ENCODE measurements around the gene TNFAIP8L2.

The TNFAIP8L2 gene

GRCh38 chr1:151147132-151147503 is 9.3 kb upstream of the TNFAIP8L2 start:
- Histone ChIP-seq H3K4me3 (ENCODE audit: low read depth, low read length) (peak overlapping the region; percentile 83), H3K27me3 (ENCODE audit: control insufficient read depth, insufficient read depth, low read length) (peaks cover 19% of the 10 kb centered on the region), H3K9me3 (ENCODE audit: control insufficient read depth, insufficient read depth, low read length) (no peaks in the 10 kb centered on the region), H3K36me3 (ENCODE audit: control insufficient read depth, insufficient read depth, low read length) (no peaks in the 10 kb centered on the region), H3K9ac (ENCODE audit: low read depth, low read length) (no peak overlapping the region), H3K4me1 (ENCODE audit: control insufficient read depth, insufficient read depth, low read length) (peaks cover 25% of the 10 kb centered on the region)

DNA sequence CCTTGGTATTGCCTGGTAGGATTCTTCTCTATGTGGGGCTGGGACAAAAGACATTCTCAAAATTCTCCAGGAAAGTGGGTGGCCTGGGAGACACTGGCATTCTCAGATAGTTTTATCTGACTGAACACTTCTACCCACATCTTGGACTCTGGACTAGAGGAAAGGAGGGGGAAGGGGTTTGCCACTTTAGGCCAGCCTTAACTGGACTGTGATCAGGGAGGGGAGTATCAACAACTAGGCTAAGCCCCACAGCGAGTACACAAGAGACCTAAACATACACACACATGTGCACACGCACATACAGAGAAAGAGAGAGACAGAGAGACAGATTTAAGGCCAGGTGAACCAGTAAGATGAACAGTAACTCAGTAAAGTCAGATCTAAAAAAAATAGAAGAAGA is 8.8 kb upstream of the TNFAIP8L2 start:
- peaks cover 25% of the 10 kb centered on the region for H3K4me1 ChIP-seq (ENCODE audit: control insufficient read depth, insufficient read depth, low read length)
- H3K27me3 ChIP-seq (ENCODE audit: control insufficient read depth, insufficient read depth, low read length), result peaks cover 19% of the 10 kb centered on the region
- no peaks in the 10 kb centered on the region for H3K9me3 ChIP-seq (ENCODE audit: control insufficient read depth, insufficient read depth, low read length)
- no peak overlapping the region for H3K4me3 ChIP-seq (ENCODE audit: low read depth, low read length)
- H3K36me3 ChIP-seq (ENCODE audit: control insufficient read depth, insufficient read depth, low read length), result no peaks in the 10 kb centered on the region
- no peak overlapping the region for H3K9ac ChIP-seq (ENCODE audit: low read depth, low read length)

DNA sequence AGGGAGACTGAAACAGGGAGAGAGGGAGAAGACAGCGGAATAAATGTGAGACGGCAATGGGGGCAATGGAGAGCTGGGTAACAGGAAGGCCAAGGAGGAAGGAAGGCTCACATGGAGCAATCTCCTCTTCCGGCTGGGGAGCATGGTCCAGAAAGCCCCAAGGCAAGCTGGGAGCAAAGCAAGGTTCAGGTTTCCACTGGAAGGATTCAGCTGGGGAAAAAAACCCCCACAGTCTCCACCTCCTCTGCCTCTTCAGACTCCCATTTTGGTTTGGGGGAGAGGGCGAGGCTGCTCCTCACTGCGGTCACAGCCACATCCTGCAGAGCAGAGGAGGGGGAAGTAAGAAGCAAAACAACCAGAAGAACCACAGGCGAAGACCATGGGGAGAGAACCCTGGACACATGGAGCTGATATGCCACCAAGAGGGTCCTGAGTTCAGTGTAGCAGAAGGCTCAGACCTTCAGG is 650 bp downstream of the TNFAIP8L2 start:
- H3K27me3 ChIP-seq (ENCODE audit: control insufficient read depth, insufficient read depth, low read length), result no peaks in the 10 kb centered on the region
- no peak overlapping the region for H3K4me3 ChIP-seq (ENCODE audit: low read depth, low read length)
- no peaks in the 10 kb centered on the region for H3K4me1 ChIP-seq (ENCODE audit: control insufficient read depth, insufficient read depth, low read length)
- H3K9ac ChIP-seq (ENCODE audit: low read depth, low read length), result no peak overlapping the region
- H3K9me3 ChIP-seq (ENCODE audit: control insufficient read depth, insufficient read depth, low read length), result no peaks in the 10 kb centered on the region
- peaks cover 13% of the 10 kb centered on the region for H3K36me3 ChIP-seq (ENCODE audit: control insufficient read depth, insufficient read depth, low read length)

- Histone ChIP-seq H3K4me1 (ENCODE audit: control insufficient read depth, insufficient read depth, low read length) (no peaks in the 10 kb centered on the region), H3K9ac (ENCODE audit: low read depth, low read length) (no peak overlapping the region), H3K4me3 (ENCODE audit: low read depth, low read length) (no peak overlapping the region)
Measured at GRCh38 chr1:151158326-151158725, 1.9 kb downstream of the TNFAIP8L2 start.

DNA sequence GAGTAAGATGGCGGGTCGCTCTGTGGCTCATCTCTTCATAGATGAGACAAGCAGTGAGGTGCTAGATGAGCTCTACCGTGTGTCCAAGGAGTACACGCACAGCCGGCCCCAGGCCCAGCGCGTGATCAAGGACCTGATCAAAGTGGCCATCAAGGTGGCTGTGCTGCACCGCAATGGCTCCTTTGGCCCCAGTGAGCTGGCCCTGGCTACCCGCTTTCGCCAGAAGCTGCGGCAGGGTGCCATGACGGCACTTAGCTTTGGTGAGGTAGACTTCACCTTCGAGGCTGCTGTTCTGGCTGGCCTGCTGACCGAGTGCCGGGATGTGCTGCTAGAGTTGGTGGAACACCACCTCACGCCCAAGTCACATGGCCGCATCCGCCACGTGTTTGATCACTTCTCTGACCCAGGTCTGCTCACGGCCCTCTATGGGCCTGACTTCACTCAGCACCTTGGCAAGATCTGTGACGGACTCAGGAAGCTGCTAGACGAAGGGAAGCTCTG is 2.4 kb downstream of the TNFAIP8L2 start:
- Histone ChIP-seq H3K9ac (ENCODE audit: low read depth, low read length) (no peak overlapping the region), H3K9me3 (ENCODE audit: control insufficient read depth, insufficient read depth, low read length) (no peaks in the 10 kb centered on the region), H3K27me3 (ENCODE audit: control insufficient read depth, insufficient read depth, low read length) (no peaks in the 10 kb centered on the region), H3K36me3 (ENCODE audit: control insufficient read depth, insufficient read depth, low read length) (peaks cover 13% of the 10 kb centered on the region), H3K4me1 (ENCODE audit: control insufficient read depth, insufficient read depth, low read length) (no peaks in the 10 kb centered on the region), H3K4me3 (ENCODE audit: low read depth, low read length) (no peak overlapping the region)

More at GRCh38 chr1:151158326-151158725, 1.9 kb downstream of the TNFAIP8L2 start:
- peaks cover 13% of the 10 kb centered on the region for H3K36me3 ChIP-seq (ENCODE audit: control insufficient read depth, insufficient read depth, low read length)
- H3K9me3 ChIP-seq (ENCODE audit: control insufficient read depth, insufficient read depth, low read length), result no peaks in the 10 kb centered on the region
- H3K27me3 ChIP-seq (ENCODE audit: control insufficient read depth, insufficient read depth, low read length), result no peaks in the 10 kb centered on the region

DNA sequence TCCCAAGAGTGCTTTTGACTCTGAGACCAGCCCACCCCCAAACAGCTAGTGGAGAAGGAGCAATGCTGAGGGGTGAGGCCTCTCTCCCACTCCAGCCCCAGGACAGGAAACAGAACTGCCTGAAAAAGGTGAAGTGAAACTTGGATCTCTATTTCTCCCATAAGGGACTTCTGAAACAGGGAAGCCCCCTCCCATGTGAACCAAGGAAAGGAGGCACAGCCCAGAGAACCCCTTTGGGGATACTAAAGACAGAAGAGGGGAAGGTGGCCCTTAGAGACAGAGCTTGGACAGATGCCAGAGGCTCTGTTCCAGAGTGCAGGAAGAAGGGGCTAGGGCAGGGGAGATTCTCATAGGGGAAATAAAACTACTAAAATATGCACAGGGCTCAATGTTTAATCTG is 2.9 kb downstream of the TNFAIP8L2 start:
- peaks cover 13% of the 10 kb centered on the region for H3K36me3 ChIP-seq (ENCODE audit: control insufficient read depth, insufficient read depth, low read length)
- peaks cover 1% of the 10 kb centered on the region for H3K4me1 ChIP-seq (ENCODE audit: control insufficient read depth, insufficient read depth, low read length)
- no peaks in the 10 kb centered on the region for H3K9me3 ChIP-seq (ENCODE audit: control insufficient read depth, insufficient read depth, low read length)
- no peak overlapping the region for H3K9ac ChIP-seq (ENCODE audit: low read depth, low read length)
- no peak overlapping the region for H3K4me3 ChIP-seq (ENCODE audit: low read depth, low read length)
- no peaks in the 10 kb centered on the region for H3K27me3 ChIP-seq (ENCODE audit: control insufficient read depth, insufficient read depth, low read length)

DNA sequence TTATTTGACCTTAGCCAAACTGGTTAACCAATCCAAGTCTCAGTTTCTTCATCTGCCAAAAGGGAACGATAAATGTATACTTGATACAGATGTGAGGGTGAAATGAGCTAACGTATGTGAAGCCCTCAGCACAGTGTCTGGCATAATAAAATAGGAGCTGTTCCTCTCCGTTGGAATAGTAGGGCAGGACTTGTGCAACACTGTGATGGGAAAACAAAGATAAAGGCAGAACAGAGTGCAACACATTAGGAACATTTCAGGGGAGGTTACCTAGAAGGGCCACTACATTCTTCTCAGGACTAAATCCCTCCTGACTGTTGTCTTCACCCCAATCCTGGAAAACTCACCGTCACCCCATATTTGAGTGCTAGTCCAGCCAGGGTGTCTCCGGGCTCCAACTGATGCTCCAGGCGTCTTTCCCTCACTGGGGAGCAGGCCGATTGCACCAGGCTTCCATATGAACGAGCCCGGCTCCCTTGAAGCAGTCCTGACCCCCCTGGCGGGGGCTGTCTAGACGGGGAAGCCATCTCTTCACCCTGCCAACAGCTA is 8.4 kb downstream of the TNFAIP8L2 start:
- no peaks in the 10 kb centered on the region for H3K9me3 ChIP-seq (ENCODE audit: control insufficient read depth, insufficient read depth, low read length)
- peak overlapping the region; percentile 77 for H3K4me3 ChIP-seq (ENCODE audit: low read depth, low read length)
- no peaks in the 10 kb centered on the region for H3K27me3 ChIP-seq (ENCODE audit: control insufficient read depth, insufficient read depth, low read length)
- H3K36me3 ChIP-seq (ENCODE audit: control insufficient read depth, insufficient read depth, low read length), result peaks cover 9% of the 10 kb centered on the region
- peak overlapping the region; percentile 76 for H3K9ac ChIP-seq (ENCODE audit: low read depth, low read length)
- peaks cover 2% of the 10 kb centered on the region for H3K4me1 ChIP-seq (ENCODE audit: control insufficient read depth, insufficient read depth, low read length)

DNA sequence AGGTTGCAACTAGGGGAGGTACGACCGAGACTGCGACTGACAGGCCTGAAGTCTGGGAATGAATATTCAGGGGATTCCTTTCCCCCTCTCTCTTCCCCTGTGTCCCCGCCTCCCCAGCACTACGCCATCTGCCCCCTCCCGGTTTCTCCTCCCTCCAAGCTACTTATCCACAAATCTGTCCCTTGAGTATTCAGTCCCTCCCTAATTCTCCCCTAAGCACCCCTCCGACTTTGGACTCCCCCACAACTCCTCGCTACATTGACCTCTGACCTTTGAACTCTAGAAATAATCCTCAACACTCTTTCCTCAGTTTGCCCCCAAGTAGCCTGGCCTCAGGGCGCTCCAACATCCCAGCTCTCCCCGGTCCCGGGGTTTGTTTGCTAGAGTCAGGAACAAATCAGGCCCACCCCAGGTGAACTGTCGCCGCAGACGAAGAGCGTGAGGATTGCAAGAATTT is 8.9 kb downstream of the TNFAIP8L2 start:
- H3K9me3 ChIP-seq (ENCODE audit: control insufficient read depth, insufficient read depth, low read length), result no peaks in the 10 kb centered on the region

DNA sequence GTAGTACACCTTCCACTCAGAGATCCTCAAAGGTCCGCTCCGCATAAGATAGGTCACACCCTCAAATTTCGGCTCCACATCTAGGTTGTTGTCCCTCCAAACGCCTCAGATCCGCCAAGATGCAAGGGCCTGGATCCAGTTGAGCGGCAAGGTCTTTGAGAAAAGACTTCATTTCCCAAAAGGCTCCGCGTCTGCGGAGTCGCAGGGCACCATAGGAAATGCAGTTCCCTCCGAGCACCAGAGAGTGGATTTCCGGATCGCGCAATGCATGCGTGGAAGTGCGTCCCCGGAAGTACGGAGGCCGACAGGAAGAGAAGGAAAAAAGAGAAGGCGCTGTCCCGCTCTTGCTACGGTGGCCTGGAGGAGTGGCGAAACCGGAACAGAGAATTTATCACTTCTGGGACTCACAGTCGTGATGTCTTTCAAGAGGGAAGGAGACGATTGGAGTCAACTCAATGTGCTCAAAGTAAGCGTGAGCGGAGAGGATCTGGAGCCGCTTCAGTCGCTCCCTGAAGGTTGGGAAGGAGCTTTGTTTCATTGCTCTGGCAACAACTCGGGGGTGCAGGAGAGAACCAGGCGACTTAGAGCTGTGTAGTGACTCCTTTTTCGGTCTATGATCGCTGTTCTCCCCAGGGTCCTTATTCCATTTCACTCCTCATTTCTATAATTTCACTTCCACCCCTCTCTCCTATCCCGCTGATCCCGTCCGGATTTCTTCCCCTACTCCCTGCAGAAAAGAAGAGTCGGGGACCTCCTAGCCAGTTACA is 9.5 kb downstream of the TNFAIP8L2 start, which contains the start of the genes LYSMD1 and SCNM1:
Gene LYSMD1 (minus strand): TSS at position 165 of the 767 bp plus-strand sequence. CDS start 644 bp downstream, outside the sequence.
Gene SCNM1 (plus strand): TSS at position 407 of the 767 bp plus-strand sequence. CDS start 9 bp downstream, at position 416.
- Histone ChIP-seq H3K27me3 (ENCODE audit: control insufficient read depth, insufficient read depth, low read length) (no peaks in the 10 kb centered on the region), H3K9ac (ENCODE audit: low read depth, low read length) (peak within 1 kb of the TSS; percentile 76), H3K9me3 (ENCODE audit: control insufficient read depth, insufficient read depth, low read length) (no peaks in the 10 kb centered on the region), H3K4me3 (ENCODE audit: low read depth, low read length) (peak within 1 kb of the TSS; percentile 77), H3K4me1 (ENCODE audit: control insufficient read depth, insufficient read depth, low read length) (peaks cover 2% of the 10 kb centered on the region), H3K36me3 (ENCODE audit: control insufficient read depth, insufficient read depth, low read length) (peaks cover 9% of the 10 kb centered on the region)

More for the DNA sequence above, 8.9 kb downstream of the TNFAIP8L2 start:
- Histone ChIP-seq H3K4me1 (ENCODE audit: control insufficient read depth, insufficient read depth, low read length) (peaks cover 2% of the 10 kb centered on the region), H3K27me3 (ENCODE audit: control insufficient read depth, insufficient read depth, low read length) (no peaks in the 10 kb centered on the region), H3K9ac (ENCODE audit: low read depth, low read length) (peak overlapping the region; percentile 76), H3K36me3 (ENCODE audit: control insufficient read depth, insufficient read depth, low read length) (peaks cover 9% of the 10 kb centered on the region), H3K4me3 (ENCODE audit: low read depth, low read length) (peak overlapping the region; percentile 77)

DNA sequence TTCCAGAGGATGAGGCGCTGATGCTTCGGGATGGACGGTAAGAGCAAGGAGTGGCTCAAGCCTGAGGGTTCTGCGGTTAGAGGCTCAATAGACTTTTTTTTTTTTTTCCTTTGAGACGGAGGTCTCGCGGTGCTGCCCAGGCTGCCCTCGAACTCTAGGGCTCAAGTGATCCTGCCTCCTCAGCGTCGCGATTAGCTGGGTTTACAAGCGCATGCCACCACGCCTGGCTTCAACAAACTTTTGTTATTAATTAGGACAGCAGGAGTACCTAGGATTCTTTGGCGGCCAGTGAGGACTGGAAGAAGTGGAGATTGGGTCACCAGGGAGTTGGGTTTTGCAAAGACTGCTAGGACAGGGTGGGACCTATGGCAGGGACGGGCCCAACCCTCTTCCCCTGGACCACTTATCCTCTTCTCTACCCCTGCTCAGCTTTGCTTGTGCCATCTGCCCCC is 10.1 kb downstream of the TNFAIP8L2 start:
- Histone ChIP-seq H3K27me3 (ENCODE audit: control insufficient read depth, insufficient read depth, low read length) (no peaks in the 10 kb centered on the region), H3K4me3 (ENCODE audit: low read depth, low read length) (peak overlapping the region; percentile 77), H3K4me1 (ENCODE audit: control insufficient read depth, insufficient read depth, low read length) (peaks cover 2% of the 10 kb centered on the region), H3K9me3 (ENCODE audit: control insufficient read depth, insufficient read depth, low read length) (no peaks in the 10 kb centered on the region), H3K9ac (ENCODE audit: low read depth, low read length) (peak overlapping the region; percentile 55), H3K36me3 (ENCODE audit: control insufficient read depth, insufficient read depth, low read length) (peaks cover 7% of the 10 kb centered on the region)

DNA sequence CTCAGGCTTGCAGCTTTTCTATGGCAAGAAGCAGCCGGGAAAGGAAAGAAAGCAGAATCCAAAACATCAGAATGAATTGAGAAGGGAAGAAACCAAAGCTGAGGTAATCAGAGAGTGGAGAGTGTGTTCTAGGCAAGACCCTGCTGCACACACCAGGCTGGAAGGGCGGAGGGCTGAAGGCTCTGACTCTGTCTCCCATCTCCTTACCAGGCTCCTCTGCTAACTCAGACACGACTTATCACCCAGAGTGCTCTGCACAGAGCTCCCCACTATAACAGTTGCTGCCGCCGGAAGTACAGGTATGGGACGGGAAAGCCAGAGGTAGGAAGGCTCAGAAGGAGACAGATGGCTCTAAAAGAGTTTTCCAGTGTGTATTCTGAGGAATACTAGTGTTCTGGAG is 10.7 kb downstream of the TNFAIP8L2 start:
- peaks cover 6% of the 10 kb centered on the region for H3K36me3 ChIP-seq (ENCODE audit: control insufficient read depth, insufficient read depth, low read length)
- H3K27me3 ChIP-seq (ENCODE audit: control insufficient read depth, insufficient read depth, low read length), result no peaks in the 10 kb centered on the region
- peak overlapping the region; percentile 55 for H3K9ac ChIP-seq (ENCODE audit: low read depth, low read length)
- peak overlapping the region; percentile 77 for H3K4me3 ChIP-seq (ENCODE audit: low read depth, low read length)
- H3K9me3 ChIP-seq (ENCODE audit: control insufficient read depth, insufficient read depth, low read length), result no peaks in the 10 kb centered on the region
- peaks cover 2% of the 10 kb centered on the region for H3K4me1 ChIP-seq (ENCODE audit: control insufficient read depth, insufficient read depth, low read length)
